CD4-positive, CD25-positive, alpha-beta regulatory T cell (primary cell): ENCODE measurements around the gene TPRG1L. TPM values are rescaled to one million over a fixed set of nuclear protein-coding genes. Genes with fewer than 3 reads are reported as not detected.

Source experiments
- ATAC-seq, 2 donors: fragments of 150-1000 bp; cut with Tn5 transposase; one replicate each; pipeline ENCODE4 v1.10.0; 2021; ENCODE audit warnings: low read depth in 2 of 2, moderate number of reproducible peaks in 2 of 2, moderate library complexity in 1 of 2
- DNase-seq, 3 donors: peaks; one replicate each; pipeline versions ENCODE4 v3.0.0 to v3.0.0-alpha.2; 2012 to 2022; ENCODE audit warnings: mixed read lengths in 1 of 3
- H3K27ac ChIP-seq: one replicate; pipeline ENCODE4 v1.7.0; 2013; ENCODE audit warnings: mild to moderate bottlenecking, low read length; ENCODE audit not compliant: insufficient read depth, poor library complexity, severe bottlenecking
- H3K27me3 ChIP-seq: one replicate; pipeline ENCODE4 v1.7.0; 2013; ENCODE audit warnings: low read length; ENCODE audit not compliant: control insufficient read depth, insufficient read depth
- H3K36me3 ChIP-seq: one replicate; pipeline ENCODE4 v1.7.0; 2013; ENCODE audit warnings: mild to moderate bottlenecking, low read length, moderate library complexity; ENCODE audit not compliant: control insufficient read depth, insufficient read depth
- H3K4me1 ChIP-seq: 2 replicates; pipeline ENCODE4 v1.7.0; 2013; ENCODE audit warnings: mild to moderate bottlenecking, low read length; ENCODE audit not compliant: insufficient read depth, control insufficient read depth, poor library complexity, severe bottlenecking
- H3K4me3 ChIP-seq: one replicate; pipeline ENCODE4 v1.7.0; 2013; ENCODE audit warnings: low read depth, mild to moderate bottlenecking, low read length, moderate library complexity
- H3K9me3 ChIP-seq, 2 experiments: 1 replicate in 1 of 2; 2 replicates in 1 of 2; pipeline ENCODE4 v1.7.0; 2013; ENCODE audit warnings: low read length in 2 of 2, mild to moderate bottlenecking in 1 of 2, moderate library complexity in 1 of 2; ENCODE audit not compliant: control insufficient read depth in 2 of 2
- H3K27ac Mint-ChIP-seq, 3 donors: one replicate each; pipeline ENCODE4 v1.8.0; 2020 to 2022; ENCODE audit warnings: mild to moderate bottlenecking in 3 of 3, mixed read lengths in 3 of 3, moderate library complexity in 2 of 3
- H3K27me3 Mint-ChIP-seq: one replicate; pipeline ENCODE4 v1.8.0; 2022; ENCODE audit warnings: mild to moderate bottlenecking, mixed read lengths
- H3K36me3 Mint-ChIP-seq: one replicate; pipeline ENCODE4 v1.8.0; 2020; ENCODE audit warnings: mixed read lengths
- H3K4me1 Mint-ChIP-seq, 4 donors: one replicate each; pipeline ENCODE4 v1.8.0; 2020 to 2022; ENCODE audit warnings: mixed read lengths in 4 of 4, mild to moderate bottlenecking in 1 of 4
- H3K4me3 Mint-ChIP-seq, 4 donors: one replicate each; pipeline ENCODE4 v1.8.0; 2020 to 2022; ENCODE audit warnings: mild to moderate bottlenecking in 4 of 4, mixed read lengths in 4 of 4, moderate library complexity in 3 of 4
- H3K9me3 Mint-ChIP-seq, 7 donors: one replicate each; pipeline ENCODE4 v1.8.0; 2020 to 2022; ENCODE audit warnings: mixed read lengths in 7 of 7, mild to moderate bottlenecking in 3 of 7, moderate library complexity in 2 of 7
- polyA plus RNA-seq, 4 donors: library from polyadenylated mRNA; unstranded; fragments of 300-500 nt; fragmentation: Illumina TruSeq; gene quantifications; one replicate each; pipeline ENCODE4 v1.2.3, GENCODE V29; 2021
- total RNA-seq: library from RNA; stranded (reverse); gene quantifications from one replicate; pipeline ENCODE4 v1.2.3, GENCODE V29; 2022

Gene TPRG1L
- total and polyA plus RNA-seq, 5 donors from 2014 or later, result 26.9 to 35.9 (median 34.8) TPM

GRCh38 chr1:3659093-3659492, 34.3 kb downstream of the TPRG1L start:
- Histone ChIP-seq H3K36me3 (no peaks in the 10 kb centered on the region), H3K4me1 (no peaks in the 10 kb centered on the region), H3K27me3 (no peaks in the 10 kb centered on the region), H3K9me3 (no peaks in the 10 kb centered on the region), H3K27ac (no peak overlapping the region), H3K4me3 (no peak overlapping the region)
- DNase-seq (no peak), ATAC-seq (no peak)
- no peaks in the 10 kb centered on the region for H3K4me1 Mint-ChIP-seq
- no peak overlapping the region for H3K4me3 Mint-ChIP-seq
- no peak overlapping the region for H3K27ac Mint-ChIP-seq
- H3K27me3 Mint-ChIP-seq, result peaks cover 44% of the 10 kb centered on the region
- no peaks in the 10 kb centered on the region for H3K9me3 Mint-ChIP-seq
- no peaks in the 10 kb centered on the region for H3K36me3 Mint-ChIP-seq

GRCh38 chr1:3660704-3661103, 35.9 kb downstream of the TPRG1L start:
- H3K27me3 ChIP-seq, result no peaks in the 10 kb centered on the region
- no peak overlapping the region for H3K4me3 ChIP-seq
- H3K4me1 Mint-ChIP-seq, result no peaks in the 10 kb centered on the region
- DNase-seq (no peak), ATAC-seq (no peak)
- H3K9me3 ChIP-seq, result no peaks in the 10 kb centered on the region
- no peak overlapping the region for H3K27ac Mint-ChIP-seq
- H3K27me3 Mint-ChIP-seq, result peaks cover 32% of the 10 kb centered on the region
- H3K4me3 Mint-ChIP-seq, result no peak overlapping the region
- no peak overlapping the region for H3K27ac ChIP-seq
- H3K9me3 Mint-ChIP-seq, result no peaks in the 10 kb centered on the region
- H3K4me1 ChIP-seq, result no peaks in the 10 kb centered on the region
- no peaks in the 10 kb centered on the region for H3K36me3 ChIP-seq
- no peaks in the 10 kb centered on the region for H3K36me3 Mint-ChIP-seq

- no peak for DNase-seq
- Histone ChIP-seq H3K4me1 (no peaks in the 10 kb centered on the region), H3K36me3 (no peaks in the 10 kb centered on the region), H3K27me3 (no peaks in the 10 kb centered on the region), H3K9me3 (no peaks in the 10 kb centered on the region), H3K27ac (no peak overlapping the region), H3K4me3 (no peak overlapping the region)
- Mint-ChIP-seq H3K9me3 (no peaks in the 10 kb centered on the region), H3K27me3 (peaks cover 31% of the 10 kb centered on the region), H3K36me3 (no peaks in the 10 kb centered on the region), H3K27ac (no peak overlapping the region), H3K4me1 (no peaks in the 10 kb centered on the region), H3K4me3 (no peak overlapping the region)
- no peak for ATAC-seq
Observed at GRCh38 chr1:3661631-3662030, 36.8 kb downstream of the TPRG1L start.

DNA sequence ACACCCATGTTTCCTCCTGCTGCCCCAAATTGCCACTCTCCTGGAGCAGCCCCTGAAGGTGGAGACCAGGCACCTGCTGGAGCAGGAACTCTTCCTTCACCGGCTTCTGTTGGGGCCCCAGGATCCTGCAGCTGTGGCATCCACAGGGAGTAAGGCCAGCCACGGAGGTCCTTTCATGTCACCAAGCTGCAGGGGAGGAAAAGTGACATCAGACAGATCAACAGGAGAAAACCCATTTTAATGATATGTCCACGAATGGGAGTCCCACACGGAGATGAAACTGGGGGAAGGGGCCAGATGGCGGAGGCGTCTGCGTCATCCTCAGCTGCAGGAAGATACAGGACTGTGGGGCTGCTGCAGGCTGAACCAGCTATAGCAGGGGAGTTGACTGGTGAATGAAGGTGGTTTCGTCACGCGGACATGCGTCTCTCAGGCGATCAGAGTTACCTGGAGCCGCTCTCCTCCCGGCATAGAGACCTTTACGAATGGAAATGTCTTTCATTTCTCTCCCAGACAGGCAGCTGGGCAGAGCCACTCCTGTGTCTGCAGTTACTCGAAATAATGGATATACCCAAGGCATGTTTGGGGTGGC, 37.4 kb downstream of the TPRG1L start:
- H3K27me3 Mint-ChIP-seq, result peaks cover 26% of the 10 kb centered on the region
- no peak overlapping the region for H3K27ac Mint-ChIP-seq

GRCh38 chr1:3663999-3664699, 39.3 kb downstream of the TPRG1L start:
- Histone ChIP-seq H3K36me3 (no peaks in the 10 kb centered on the region), H3K27me3 (no peaks in the 10 kb centered on the region), H3K4me3 (no peak overlapping the region), H3K27ac (no peak overlapping the region), H3K9me3 (no peaks in the 10 kb centered on the region), H3K4me1 (no peaks in the 10 kb centered on the region)
- DNase-seq (no peak), ATAC-seq (no peak)
- Mint-ChIP-seq H3K4me1 (no peaks in the 10 kb centered on the region), H3K9me3 (no peaks in the 10 kb centered on the region), H3K4me3 (peak overlapping the region in 1 of 4 donors; percentile 51), H3K27ac (peak overlapping the region in 1 of 3 donors; percentile 38), H3K27me3 (peaks cover 18% of the 10 kb centered on the region), H3K36me3 (no peaks in the 10 kb centered on the region)

More for the DNA sequence above, 37.4 kb downstream of the TPRG1L start:
- Histone ChIP-seq H3K4me1 (no peaks in the 10 kb centered on the region), H3K27ac (no peak overlapping the region), H3K36me3 (no peaks in the 10 kb centered on the region), H3K4me3 (no peak overlapping the region), H3K27me3 (no peaks in the 10 kb centered on the region), H3K9me3 (no peaks in the 10 kb centered on the region)
- DNase-seq (no peak), ATAC-seq (no peak)
- Mint-ChIP-seq H3K9me3 (no peaks in the 10 kb centered on the region), H3K4me3 (no peak overlapping the region), H3K36me3 (no peaks in the 10 kb centered on the region), H3K4me1 (no peaks in the 10 kb centered on the region)

- no peak for ATAC-seq
- Mint-ChIP-seq H3K4me1 (no peaks in the 10 kb centered on the region), H3K27ac (peak overlapping the region in 1 of 3 donors; percentile 38)
Observed at GRCh38 chr1:3664700-3665375, 40.0 kb downstream of the TPRG1L start.

DNA sequence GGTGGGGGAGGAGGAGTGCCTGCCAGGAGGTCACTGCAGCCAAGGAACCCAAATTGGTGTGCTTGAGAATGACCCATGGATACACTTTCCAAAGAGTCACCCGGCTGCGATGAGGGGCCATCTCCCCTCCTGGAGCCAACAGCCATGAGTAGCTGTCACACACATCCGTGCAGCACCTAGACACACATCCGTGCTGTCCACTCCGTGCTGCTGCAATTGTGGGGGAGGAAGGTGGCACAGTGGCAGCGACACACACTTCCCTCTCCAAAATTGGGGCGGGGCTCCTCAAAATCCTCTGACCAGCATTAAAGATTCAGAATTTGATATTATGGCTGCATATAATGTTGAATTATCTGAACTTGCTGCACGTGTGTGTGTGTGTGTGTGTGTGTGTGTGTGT, 43.3 kb downstream of the TPRG1L start:
- Histone ChIP-seq H3K27me3 (no peaks in the 10 kb centered on the region), H3K4me3 (no peak overlapping the region), H3K9me3 (no peaks in the 10 kb centered on the region), H3K27ac (no peak overlapping the region), H3K4me1 (no peaks in the 10 kb centered on the region), H3K36me3 (no peaks in the 10 kb centered on the region)
- Mint-ChIP-seq H3K27me3 (peaks cover 12% of the 10 kb centered on the region), H3K27ac (no peak overlapping the region), H3K4me3 (no peak overlapping the region), H3K9me3 (no peaks in the 10 kb centered on the region), H3K36me3 (no peaks in the 10 kb centered on the region), H3K4me1 (no peaks in the 10 kb centered on the region)
- no peak for DNase-seq
- ATAC-seq, result no peak

More at GRCh38 chr1:3664700-3665375, 40.0 kb downstream of the TPRG1L start:
- no peaks in the 10 kb centered on the region for H3K36me3 ChIP-seq
- no peak overlapping the region for H3K4me3 ChIP-seq
- no peaks in the 10 kb centered on the region for H3K4me1 ChIP-seq
- H3K27me3 ChIP-seq, result no peaks in the 10 kb centered on the region
- no peaks in the 10 kb centered on the region for H3K36me3 Mint-ChIP-seq
- H3K27ac ChIP-seq, result no peak overlapping the region
- peaks cover 18% of the 10 kb centered on the region for H3K27me3 Mint-ChIP-seq
- DNase-seq, result no peak
- no peaks in the 10 kb centered on the region for H3K9me3 ChIP-seq
- H3K9me3 Mint-ChIP-seq, result no peaks in the 10 kb centered on the region
- H3K4me3 Mint-ChIP-seq, result peak overlapping the region in 1 of 4 donors; percentile 51
